ENCODE results near the gene DOCK4. TPM values are rescaled to one million over a fixed set of nuclear protein-coding genes. Genes with fewer than 3 reads are reported as not detected.

Gene DOCK4
- total RNA-seq, 2 experiments from 2014 or later = 0.35 to 0.50 TPM

DNA sequence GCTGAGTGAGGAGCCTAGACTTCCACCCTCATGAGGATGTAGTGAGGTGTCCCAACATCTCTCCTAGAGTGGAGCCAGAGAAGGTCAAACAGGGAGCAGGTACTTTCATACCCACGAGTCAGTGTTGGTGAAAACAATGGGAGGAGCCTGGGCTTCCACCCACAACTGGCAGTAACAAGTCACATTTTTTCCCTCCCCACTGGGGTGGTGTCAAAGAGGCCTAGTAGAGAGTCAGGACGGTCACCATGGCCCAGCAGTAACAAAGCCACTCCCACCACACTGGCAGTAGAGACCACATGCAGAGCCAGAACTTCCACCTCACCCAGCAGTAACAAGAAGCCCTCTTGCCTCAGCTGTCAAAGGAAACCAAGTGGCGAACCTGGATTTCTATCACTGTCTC lies 363.7 kb downstream of the DOCK4 start:
- H3K27ac Mint-ChIP-seq = no peak overlapping the region
- POLR2A ChIA-PET = no interaction called here
- DNase-seq = no peak
- H3K36me3 Mint-ChIP-seq (ENCODE audit: low read depth) = no peaks in the 10 kb centered on the region
- H3K4me3 Mint-ChIP-seq = no peak overlapping the region
- peaks cover 2% of the 10 kb centered on the region for H3K4me1 Mint-ChIP-seq
- H3K27me3 Mint-ChIP-seq = no peaks in the 10 kb centered on the region
- H3K9me3 Mint-ChIP-seq = no peaks in the 10 kb centered on the region
- CTCF ChIA-PET = no interaction called here

DNA sequence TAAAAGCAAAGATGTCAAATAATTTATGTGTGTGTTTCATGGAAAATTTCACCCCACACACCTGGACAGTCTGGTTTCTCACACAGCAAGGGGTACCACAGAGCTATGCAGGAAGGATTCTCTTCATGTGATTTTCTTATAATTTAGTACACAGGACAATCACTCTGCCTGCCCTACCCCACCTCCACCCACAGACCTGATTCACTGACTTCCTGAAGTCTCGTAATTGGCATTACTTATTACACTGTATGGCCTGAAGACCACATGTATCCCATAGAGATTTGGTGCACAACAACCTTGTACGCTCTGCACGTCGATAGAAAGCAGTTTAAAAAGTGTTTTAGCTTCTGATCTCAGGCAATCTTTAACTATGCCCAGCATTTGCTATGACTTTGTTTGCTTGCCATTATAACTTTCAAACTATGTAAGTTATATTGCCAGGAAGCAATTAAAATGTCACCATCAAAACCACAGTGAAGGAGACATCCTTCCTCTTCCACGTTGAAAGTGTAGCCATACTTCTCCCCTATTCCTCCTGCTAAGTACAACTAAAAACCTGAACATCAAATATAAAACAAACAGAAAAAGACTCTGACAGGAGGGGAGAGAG lies 364.5 kb downstream of the DOCK4 start:
- Mint-ChIP-seq H3K4me1 (peaks cover 2% of the 10 kb centered on the region), H3K4me3 (no peak overlapping the region), H3K9me3 (no peaks in the 10 kb centered on the region), H3K36me3 (ENCODE audit: low read depth) (no peaks in the 10 kb centered on the region), H3K27me3 (no peaks in the 10 kb centered on the region), H3K27ac (no peak overlapping the region)
- ChIA-PET CTCF (no interaction called here), POLR2A (no interaction called here)
- no peak for DNase-seq

DNA sequence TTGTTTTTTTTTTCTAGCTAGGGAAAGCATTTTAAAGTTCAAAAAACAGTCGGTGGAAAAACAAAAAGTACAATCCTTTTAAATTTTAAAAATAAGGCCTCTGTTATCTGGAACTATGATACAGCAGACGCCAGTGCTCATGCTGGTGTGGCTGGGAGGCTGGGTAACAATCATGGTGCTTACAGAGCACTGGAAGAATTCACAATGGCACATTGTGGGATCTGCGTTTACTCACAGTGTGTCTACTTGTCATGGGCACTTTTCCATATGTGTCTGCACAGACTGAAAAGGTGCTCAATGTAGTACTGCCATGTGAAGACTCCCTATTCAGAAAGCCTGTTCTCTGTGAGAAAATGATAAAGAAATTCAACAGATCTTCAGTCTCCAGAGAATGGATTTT lies 365.7 kb downstream of the DOCK4 start:
- DNase-seq = no peak
- POLR2A ChIA-PET = no interaction called here
- peaks cover 2% of the 10 kb centered on the region for H3K4me1 Mint-ChIP-seq
- no peaks in the 10 kb centered on the region for H3K9me3 Mint-ChIP-seq
- H3K36me3 Mint-ChIP-seq (ENCODE audit: low read depth) = no peaks in the 10 kb centered on the region
- H3K27me3 Mint-ChIP-seq = no peaks in the 10 kb centered on the region
- H3K4me3 Mint-ChIP-seq = no peak overlapping the region
- H3K27ac Mint-ChIP-seq = no peak overlapping the region
- CTCF ChIA-PET = no interaction called here

DNA sequence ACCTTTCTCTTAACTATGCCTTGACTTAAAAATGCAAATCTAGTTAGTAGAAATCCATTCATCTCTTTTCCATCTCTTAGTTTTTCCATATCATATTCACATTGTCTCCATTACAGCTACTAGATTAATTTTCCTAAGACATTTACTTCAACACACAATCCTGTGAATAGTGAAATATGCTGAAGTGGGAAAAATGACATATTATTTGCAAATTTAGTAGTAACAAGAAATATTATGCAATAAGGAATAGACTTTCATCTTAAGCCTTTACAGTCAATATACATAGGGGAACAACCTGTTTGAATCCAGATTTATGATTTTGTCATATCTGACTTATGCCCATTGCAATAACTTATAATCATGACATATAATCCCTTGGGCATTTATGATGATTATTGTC lies 366.9 kb downstream of the DOCK4 start:
- no peak overlapping the region for H3K27ac Mint-ChIP-seq

DNA sequence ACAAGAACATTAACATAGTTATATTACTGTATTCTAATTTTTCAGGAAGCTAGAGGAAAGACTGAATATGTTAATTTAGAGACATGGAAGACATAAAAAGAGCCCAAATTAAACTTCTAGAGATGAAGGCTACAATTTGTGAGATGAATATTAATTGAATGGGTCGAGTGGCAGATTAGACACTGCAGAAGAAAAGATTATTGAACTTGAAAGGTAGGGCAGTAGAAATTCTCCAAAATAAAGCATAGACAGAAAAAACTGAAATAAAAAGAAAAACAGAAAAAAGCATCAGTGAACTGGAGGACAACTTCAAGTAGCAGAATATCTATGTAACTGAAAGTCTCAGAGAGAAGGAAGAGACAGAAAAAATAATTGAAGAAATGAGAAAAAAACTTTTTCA lies 369.6 kb downstream of the DOCK4 start:
- H3K27me3 Mint-ChIP-seq = no peaks in the 10 kb centered on the region
- H3K4me1 Mint-ChIP-seq = no peaks in the 10 kb centered on the region
- POLR2A ChIA-PET = no interaction called here
- no peak for DNase-seq
- no peak overlapping the region for H3K4me3 Mint-ChIP-seq
- H3K36me3 Mint-ChIP-seq (ENCODE audit: low read depth) = no peaks in the 10 kb centered on the region
- no peaks in the 10 kb centered on the region for H3K9me3 Mint-ChIP-seq
- H3K27ac Mint-ChIP-seq = no peak overlapping the region
- CTCF ChIA-PET = no interaction called here

More for the DNA sequence above, 366.9 kb downstream of the DOCK4 start:
- CTCF ChIA-PET = no interaction called here
- Mint-ChIP-seq H3K27me3 (no peaks in the 10 kb centered on the region), H3K4me3 (no peak overlapping the region), H3K4me1 (peaks cover 2% of the 10 kb centered on the region), H3K9me3 (no peaks in the 10 kb centered on the region), H3K36me3 (ENCODE audit: low read depth) (no peaks in the 10 kb centered on the region)
- POLR2A ChIA-PET = no interaction called here
- no peak for DNase-seq

DNA sequence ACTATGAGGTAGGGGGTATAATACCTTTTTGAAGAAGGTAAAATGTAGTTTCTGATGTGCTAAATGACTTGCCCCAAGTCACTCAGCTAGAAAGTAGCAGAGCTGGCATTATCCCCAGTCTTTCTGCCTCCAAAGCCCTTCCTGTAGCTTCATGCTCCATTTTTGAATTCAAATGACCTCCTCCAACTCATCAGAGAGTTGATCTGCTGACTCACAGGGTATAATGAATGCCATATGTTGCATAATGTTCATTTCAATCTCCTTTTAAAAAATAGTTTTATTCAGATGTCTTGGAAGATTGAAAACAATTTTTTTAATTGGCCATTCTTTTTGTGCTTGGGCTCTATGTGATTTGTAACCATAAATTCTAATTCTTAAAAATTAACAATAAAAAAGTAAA lies 371.1 kb downstream of the DOCK4 start:
- POLR2A ChIA-PET = no interaction called here
- H3K4me1 Mint-ChIP-seq = no peaks in the 10 kb centered on the region

DNA sequence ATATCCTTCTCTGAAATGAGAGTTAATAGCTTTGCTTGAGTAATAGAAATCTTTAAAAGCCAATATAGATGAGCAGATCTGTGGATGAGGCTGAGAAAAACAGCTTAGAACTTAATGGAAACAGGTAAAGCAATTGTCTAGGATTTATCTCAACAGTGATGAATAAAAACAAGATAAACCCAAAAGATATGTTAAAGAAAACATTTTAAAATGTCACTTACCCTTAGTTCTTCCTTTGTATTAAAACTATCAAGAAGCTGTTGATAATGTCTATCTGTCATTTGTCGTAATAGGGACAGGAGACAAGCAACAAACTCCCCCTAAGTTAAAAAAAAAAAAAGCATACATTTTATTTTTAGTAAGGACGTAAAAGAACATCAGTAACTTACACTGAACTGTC lies 371.8 kb downstream of the DOCK4 start:
- Mint-ChIP-seq H3K4me1 (no peaks in the 10 kb centered on the region), H3K9me3 (no peaks in the 10 kb centered on the region), H3K27me3 (peaks cover 2% of the 10 kb centered on the region), H3K36me3 (ENCODE audit: low read depth) (no peaks in the 10 kb centered on the region), H3K27ac (no peak overlapping the region), H3K4me3 (no peak overlapping the region)
- DNase-seq = no peak
- POLR2A ChIA-PET = no interaction called here
- CTCF ChIA-PET = no interaction called here

More for the DNA sequence above, 371.1 kb downstream of the DOCK4 start:
- H3K27me3 Mint-ChIP-seq = peaks cover 2% of the 10 kb centered on the region
- no peaks in the 10 kb centered on the region for H3K36me3 Mint-ChIP-seq (ENCODE audit: low read depth)
- no peaks in the 10 kb centered on the region for H3K9me3 Mint-ChIP-seq
- no peak overlapping the region for H3K4me3 Mint-ChIP-seq
- CTCF ChIA-PET = no interaction called here
- no peak overlapping the region for H3K27ac Mint-ChIP-seq
- DNase-seq = no peak

DNA sequence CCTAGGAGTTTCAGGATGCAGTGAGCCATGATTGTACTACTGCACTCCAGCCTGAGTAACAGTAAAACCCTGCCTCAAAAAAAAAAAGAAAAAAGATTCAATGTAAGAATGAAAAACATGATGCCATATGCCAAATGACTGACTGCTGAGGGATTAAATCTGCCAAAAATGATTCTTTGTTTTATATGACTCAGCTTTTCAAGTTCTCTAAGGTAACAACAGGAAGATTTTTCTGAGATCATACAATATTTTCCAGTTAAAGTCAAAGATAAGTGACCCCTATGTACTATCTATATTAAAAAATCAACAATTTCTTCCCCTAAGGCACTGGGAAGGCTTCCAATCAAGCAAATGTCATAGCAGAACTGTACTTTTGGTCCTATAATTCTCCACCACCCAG lies 372.7 kb downstream of the DOCK4 start:
- Mint-ChIP-seq H3K27me3 (peaks cover 2% of the 10 kb centered on the region), H3K9me3 (no peaks in the 10 kb centered on the region), H3K4me1 (no peaks in the 10 kb centered on the region), H3K4me3 (no peak overlapping the region), H3K36me3 (ENCODE audit: low read depth) (no peaks in the 10 kb centered on the region), H3K27ac (no peak overlapping the region)
- CTCF ChIA-PET = no interaction called here
- POLR2A ChIA-PET = no interaction called here
- DNase-seq = no peak

DNA sequence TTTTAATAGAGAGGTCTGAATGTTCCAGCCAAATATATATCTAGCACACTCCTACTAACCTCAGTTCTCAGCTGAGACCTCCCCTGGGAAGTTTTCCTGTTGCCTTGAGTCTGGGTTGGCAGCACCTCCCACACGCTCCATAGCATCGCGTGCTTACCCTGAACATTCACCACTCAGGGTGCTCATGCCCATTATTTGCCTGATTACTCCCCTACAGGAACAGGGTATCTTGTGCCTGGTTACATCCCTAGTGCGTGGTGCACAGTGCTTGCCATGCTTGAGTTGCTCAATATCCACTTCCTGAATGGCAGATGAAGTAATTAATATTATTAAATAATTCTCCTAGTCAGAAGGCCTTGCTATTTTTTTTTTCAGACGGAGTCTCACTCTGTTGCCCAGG lies 374.0 kb downstream of the DOCK4 start:
- no peaks in the 10 kb centered on the region for H3K36me3 Mint-ChIP-seq (ENCODE audit: low read depth)
- POLR2A ChIA-PET = no interaction called here
- CTCF ChIA-PET = no interaction called here

DNA sequence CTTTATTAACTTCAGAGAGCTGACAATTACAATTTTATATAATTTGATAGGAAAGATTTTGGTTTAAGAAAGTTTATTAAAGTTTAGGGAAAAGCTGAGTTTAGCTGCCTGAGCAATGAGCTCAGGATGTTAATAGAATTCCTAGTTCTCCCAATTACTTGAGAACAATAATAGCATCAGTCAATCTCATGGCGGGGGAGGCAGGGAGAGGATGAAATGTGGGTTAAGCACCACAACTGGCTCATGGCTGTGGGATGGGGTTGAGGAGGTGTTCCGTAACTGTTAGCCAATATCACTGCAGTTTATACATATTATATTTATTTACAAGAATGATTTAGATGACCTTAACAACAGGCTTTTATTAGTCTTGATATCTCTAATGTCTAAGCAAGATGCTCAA lies 377.0 kb downstream of the DOCK4 start:
- Mint-ChIP-seq H3K9me3 (no peaks in the 10 kb centered on the region), H3K4me1 (no peaks in the 10 kb centered on the region), H3K36me3 (ENCODE audit: low read depth) (no peaks in the 10 kb centered on the region), H3K27me3 (peaks cover 2% of the 10 kb centered on the region), H3K27ac (no peak overlapping the region), H3K4me3 (no peak overlapping the region)
- no peak for DNase-seq
- ChIA-PET CTCF (no interaction called here), POLR2A (no interaction called here)

More for the DNA sequence above, 374.0 kb downstream of the DOCK4 start:
- Mint-ChIP-seq H3K4me1 (no peaks in the 10 kb centered on the region), H3K27ac (no peak overlapping the region), H3K4me3 (no peak overlapping the region), H3K27me3 (peaks cover 2% of the 10 kb centered on the region), H3K9me3 (no peaks in the 10 kb centered on the region)
- no peak for DNase-seq

DNA sequence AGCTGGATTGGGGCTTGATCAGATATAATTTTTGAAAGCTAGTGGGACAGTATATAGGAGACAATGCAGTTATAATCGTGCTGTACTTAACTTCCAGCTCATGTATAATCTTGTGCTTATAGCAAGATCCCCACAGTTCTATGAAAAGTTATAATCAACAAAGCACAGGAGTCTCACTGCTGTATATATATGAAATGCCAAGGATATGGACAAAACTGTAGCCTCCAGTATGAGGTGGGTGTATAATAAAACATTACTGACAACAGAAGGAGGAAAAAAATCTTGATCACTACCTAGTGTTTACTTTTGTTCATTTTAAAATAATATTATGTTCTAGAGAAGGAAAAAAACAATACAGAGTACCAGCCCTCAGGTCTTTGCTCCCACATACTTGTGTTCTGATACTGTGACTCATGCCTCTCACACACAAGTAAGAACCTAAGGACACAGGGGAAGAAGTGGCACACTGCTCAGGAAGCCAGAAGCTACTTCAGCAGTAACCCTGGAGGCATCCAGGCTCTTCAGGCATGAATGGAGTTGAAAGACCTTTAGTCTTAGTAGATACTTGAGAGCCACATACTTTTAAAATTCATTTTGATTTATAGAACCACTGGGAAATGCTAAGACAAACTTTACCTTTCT lies 378.2 kb downstream of the DOCK4 start:
- POLR2A ChIA-PET = no interaction called here

DNA sequence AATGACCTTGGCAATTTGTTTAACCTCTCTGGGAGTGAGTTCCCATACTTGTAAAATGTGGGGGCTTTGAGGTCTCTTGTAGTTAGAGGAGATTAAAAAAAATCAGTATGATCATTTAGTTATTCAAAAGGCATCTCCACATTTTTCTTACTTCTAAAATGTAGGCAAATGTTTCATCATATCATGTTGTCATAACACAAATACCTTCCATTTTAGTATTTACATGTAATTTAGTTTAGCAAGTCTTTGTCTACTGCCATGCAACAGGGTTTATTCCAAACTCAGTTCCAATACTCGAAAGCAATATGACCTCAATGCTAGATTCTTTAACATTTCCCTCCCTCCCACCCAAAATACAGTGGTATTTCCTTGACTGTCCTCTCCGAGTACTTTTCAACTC lies 381.2 kb downstream of the DOCK4 start:
- POLR2A ChIA-PET = no interaction called here
- H3K4me1 Mint-ChIP-seq = no peaks in the 10 kb centered on the region
- CTCF ChIA-PET = no interaction called here
- H3K4me3 Mint-ChIP-seq = no peak overlapping the region
- H3K27me3 Mint-ChIP-seq = no peaks in the 10 kb centered on the region
- no peaks in the 10 kb centered on the region for H3K9me3 Mint-ChIP-seq
- no peak for DNase-seq
- no peaks in the 10 kb centered on the region for H3K36me3 Mint-ChIP-seq (ENCODE audit: low read depth)
- no peak overlapping the region for H3K27ac Mint-ChIP-seq

More for the DNA sequence above, 378.2 kb downstream of the DOCK4 start:
- DNase-seq = no peak
- CTCF ChIA-PET = no interaction called here
- Mint-ChIP-seq H3K27ac (no peak overlapping the region), H3K36me3 (ENCODE audit: low read depth) (no peaks in the 10 kb centered on the region), H3K4me1 (no peaks in the 10 kb centered on the region), H3K27me3 (peaks cover 2% of the 10 kb centered on the region), H3K4me3 (no peak overlapping the region), H3K9me3 (no peaks in the 10 kb centered on the region)

DNA sequence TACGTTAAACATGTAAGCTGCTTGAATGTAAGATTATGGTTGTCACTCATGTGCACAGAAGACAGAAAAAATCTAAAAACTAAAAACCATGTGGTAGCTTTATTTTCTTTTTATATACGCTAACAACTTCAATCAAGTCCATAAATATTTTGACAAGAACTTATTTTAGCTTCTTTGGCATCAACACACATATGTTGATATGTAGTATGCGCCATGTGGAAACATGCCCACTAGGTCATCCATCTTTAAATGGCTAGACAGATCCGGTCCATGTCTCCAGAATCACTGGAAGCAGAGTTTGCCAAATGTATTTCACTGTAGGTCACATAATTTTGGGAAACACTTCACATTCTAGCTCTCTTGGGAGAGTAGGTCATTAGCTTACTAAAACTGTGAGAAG lies 382.4 kb downstream of the DOCK4 start:
- Mint-ChIP-seq H3K4me3 (no peak overlapping the region), H3K9me3 (no peaks in the 10 kb centered on the region), H3K27ac (no peak overlapping the region), H3K36me3 (ENCODE audit: low read depth) (no peaks in the 10 kb centered on the region), H3K4me1 (no peaks in the 10 kb centered on the region), H3K27me3 (no peaks in the 10 kb centered on the region)
- CTCF ChIA-PET = interaction anchor here (1.2 to 1.8 kb wide), 2 partner anchors 17 to 25 kb away, joined by 3 to 4 read pairs; no protein-coding TSS in a partner anchor
- POLR2A ChIA-PET = no interaction called here
- no peak for DNase-seq

DNA sequence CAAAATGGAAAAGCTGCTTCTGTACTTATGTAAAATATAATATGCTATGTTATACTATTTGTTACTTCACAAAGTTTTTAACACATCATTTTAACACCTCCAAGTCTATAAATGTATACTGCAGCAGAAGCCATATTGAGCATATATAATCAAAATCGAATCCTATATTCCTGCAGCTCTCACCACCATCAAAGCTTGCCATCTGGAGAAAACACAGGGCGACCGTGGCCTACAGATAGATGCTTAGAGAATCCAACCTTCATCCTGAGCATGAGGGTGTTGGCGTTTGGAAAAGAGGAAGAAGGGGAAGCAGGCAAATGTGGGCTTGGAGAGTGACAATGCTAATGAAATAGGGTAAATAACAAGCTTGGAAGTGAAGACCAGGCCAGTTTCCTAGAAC lies 385.2 kb downstream of the DOCK4 start:
- ChIA-PET CTCF (no interaction called here), POLR2A (no interaction called here)
- DNase-seq = no peak
- H3K27me3 Mint-ChIP-seq = no peaks in the 10 kb centered on the region
- no peaks in the 10 kb centered on the region for H3K36me3 Mint-ChIP-seq (ENCODE audit: low read depth)
- no peak overlapping the region for H3K4me3 Mint-ChIP-seq
- H3K27ac Mint-ChIP-seq = no peak overlapping the region
- H3K9me3 Mint-ChIP-seq = no peaks in the 10 kb centered on the region
- H3K4me1 Mint-ChIP-seq = no peaks in the 10 kb centered on the region

Measured in activated CD4-positive, alpha-beta memory T cell treated with anti-CD3 and anti-CD28 coated beads, Interleukin-2, amount 10 ng/mL, durations not matched to agents 7 days and 5 days (primary cell).